GM18505 (cell line): ENCODE measurements around the gene RASSF5.

Experiments
- ATAC-seq: cut with Tn5 transposase; IDR thresholded peaks from one replicate; pipeline ENCODE4 v1.9.1; 2021; ENCODE audit not compliant: unreplicated experiment
- POLR2A ChIP-seq: IDR thresholded peaks from 4 replicates; pipeline ENCODE4 v1.6.1; 2011; ENCODE audit warnings: borderline replicate concordance; ENCODE audit not compliant: insufficient read depth, insufficient read length; ENCODE audit errors: extremely low read depth

Gene RASSF5

DNA sequence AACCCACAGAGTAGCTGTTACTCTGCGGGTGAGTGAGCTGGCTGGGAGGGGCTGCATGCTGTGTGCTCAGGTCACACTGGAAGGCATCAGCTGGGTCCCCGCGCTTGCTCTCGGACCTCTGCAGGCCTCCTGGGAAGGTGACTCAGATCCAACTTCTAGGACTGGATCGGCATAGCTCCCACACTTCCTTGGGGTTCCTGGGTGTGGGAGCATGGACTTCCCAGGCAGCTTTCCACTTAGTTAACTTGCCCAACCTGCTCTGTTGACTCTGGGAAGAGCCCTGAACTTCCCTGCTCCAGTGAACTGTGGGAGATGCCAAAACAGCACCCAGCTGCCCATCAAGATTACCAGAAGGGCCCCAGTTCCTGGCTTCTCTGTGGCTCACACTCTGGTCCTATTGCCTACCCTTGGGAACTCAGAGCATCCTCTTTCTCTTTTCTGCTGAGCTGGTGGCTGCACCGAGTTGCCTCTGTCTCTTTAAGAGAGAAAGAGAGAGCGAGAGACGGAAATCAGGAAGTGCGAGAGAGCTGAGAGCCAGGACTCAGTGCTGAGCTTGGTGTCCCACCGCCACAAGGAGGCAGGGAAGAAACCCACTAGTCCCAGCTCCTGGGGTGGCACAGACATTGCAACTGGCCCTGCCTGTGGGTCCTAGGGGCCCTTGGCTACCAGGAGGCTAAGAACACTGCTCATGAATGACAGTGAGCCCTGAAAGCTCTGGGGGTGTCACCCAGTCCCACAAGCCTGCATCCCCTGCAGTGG is 37.2 kb upstream of the RASSF5 start, which contains the start of gene IKBKE:
IKBKE (plus strand) TSS at position 544 of the 759 bp plus-strand sequence. CDS start 2,752 bp downstream, outside the sequence.
- TF ChIP-seq POLR2A, result peak; percentile 81
- peak; percentile 35 for ATAC-seq

DNA sequence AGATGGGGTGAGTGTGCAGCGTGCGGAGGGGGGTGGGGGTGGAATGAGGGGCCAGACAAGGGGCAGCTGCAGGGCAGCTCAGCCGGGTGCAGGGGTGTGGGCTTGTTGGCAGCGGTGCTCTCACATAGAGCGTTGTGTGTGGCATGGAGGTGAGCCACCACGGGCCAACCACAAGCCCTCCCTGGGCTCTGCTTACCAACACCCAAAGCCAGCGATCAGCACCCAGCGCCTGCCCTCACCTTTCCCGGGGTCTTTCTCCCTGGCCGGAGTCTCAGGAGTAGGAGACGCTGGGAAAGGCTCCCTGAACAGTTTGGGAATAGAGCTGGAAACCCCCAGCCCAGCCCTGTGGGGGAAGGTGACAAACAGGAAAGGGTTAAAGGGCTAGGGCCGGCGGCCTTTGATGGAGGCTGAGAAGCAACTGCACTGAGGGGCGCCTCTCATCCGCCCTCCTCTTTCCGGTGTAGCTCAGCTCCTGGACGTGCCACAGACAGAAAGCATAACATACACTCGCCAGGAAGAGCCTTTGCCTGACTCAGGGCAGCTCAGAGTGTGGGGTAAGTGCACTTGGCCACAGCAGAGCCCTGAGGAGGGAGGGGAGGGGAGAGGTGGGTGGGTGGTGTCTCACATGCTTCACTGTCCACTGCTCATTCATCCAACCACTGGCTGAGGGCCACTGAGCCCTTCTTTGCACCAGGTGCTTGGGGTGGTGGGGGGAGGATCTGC is 36.5 kb upstream of the RASSF5 start:
- ATAC-seq, result peak; percentile 38
- TF ChIP-seq POLR2A, result peak; percentile 74

DNA sequence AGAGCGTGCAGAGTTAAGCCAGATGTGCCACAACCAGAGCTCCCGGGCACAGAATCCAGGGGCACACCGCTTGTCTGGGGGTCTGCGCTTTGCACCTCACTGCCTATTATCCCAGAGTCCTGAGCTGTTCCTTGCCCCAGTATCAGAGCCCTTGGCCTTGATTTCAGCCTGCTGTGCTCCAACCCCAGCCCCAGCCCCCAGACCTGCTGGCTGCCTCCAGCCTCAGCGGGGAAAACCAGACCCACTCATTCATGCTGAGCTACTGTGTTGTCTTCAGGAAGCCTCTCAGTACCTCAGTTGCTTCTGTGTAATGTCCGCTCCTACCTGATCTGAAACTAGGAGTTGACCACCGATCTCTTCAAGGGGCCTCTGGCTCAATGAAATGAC is 35.9 kb upstream of the RASSF5 start:
- peak; percentile 20 for ATAC-seq
- peak; percentile 38 for TF ChIP-seq POLR2A

DNA sequence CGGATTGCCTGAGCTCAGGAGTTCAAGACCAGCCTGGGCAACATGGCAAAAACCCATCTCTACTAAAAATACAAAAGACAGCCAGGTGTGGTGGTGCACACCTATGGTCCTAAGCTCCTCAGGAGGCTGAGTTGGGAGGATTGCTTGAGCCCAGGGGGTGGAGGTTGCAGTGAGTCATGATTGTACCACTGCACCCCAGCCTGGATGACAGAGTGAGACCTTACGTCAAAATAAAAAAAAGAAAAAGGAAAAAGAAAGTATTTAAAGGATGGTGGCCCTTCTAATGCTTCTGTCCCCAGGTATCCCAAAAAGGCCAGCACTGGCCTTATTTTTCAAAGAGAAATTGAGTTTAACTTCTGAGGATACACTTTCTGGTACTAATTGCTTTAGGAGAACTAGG is 35.3 kb upstream of the RASSF5 start:
- ATAC-seq, result no peak
- TF ChIP-seq POLR2A, result no peak

DNA sequence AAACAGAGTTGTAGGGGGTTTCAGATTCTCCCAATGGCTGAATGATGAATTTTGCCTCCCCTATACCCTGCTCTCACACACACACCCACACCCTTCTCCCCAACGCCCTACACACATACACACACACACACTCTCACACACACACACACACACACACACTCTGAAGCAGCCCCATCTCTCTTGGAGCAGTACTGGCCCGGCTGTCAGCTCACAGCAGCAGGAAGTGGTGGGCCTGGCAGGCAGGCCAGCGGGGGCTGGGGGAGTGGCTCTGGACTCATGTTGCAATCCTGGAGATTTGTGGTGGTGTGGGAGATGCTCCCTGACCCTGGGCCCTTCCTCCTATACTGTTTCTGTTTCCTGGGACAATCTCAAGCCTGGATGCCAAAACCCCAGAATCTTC is 34.9 kb upstream of the RASSF5 start:
- no peak for TF ChIP-seq POLR2A
- no peak for ATAC-seq

DNA sequence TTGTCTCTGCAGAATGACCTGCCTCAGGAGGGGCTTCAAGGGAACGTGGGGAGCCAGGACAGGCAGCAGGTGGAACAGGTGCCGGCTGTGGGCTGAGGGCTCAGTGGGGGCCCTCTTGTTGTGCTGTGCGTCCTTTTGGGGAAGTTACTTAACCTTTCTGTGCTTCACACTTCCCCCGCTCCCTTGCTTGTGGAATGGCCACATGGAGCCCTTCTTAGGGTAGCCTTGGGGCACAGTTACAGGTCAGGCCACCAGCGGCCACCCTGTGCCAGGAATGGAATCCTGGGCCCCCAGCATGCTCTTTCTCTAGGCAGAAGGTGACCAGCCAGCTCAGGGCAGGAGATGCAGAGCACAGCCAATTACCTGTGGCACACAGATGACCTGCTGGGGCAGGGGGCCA is 34.4 kb upstream of the RASSF5 start:
- TF ChIP-seq POLR2A, result no peak
- no peak for ATAC-seq

DNA sequence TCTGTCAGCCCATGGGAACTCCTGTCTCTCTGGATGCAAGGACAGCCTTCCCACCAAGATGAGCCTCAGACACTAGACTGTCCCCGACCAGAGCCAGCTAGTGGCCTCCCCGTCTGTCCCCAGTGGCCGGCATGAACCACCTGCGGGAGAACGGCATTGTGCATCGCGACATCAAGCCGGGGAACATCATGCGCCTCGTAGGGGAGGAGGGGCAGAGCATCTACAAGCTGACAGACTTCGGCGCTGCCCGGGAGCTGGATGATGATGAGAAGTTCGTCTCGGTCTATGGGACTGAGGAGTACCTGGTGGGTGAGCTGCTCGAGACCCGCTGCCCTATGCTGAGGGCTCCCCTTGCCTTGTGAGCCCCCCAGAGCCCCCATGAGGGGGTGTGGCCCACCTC is 31.3 kb upstream of the RASSF5 start:
- TF ChIP-seq POLR2A, result no peak
- ATAC-seq, result no peak

DNA sequence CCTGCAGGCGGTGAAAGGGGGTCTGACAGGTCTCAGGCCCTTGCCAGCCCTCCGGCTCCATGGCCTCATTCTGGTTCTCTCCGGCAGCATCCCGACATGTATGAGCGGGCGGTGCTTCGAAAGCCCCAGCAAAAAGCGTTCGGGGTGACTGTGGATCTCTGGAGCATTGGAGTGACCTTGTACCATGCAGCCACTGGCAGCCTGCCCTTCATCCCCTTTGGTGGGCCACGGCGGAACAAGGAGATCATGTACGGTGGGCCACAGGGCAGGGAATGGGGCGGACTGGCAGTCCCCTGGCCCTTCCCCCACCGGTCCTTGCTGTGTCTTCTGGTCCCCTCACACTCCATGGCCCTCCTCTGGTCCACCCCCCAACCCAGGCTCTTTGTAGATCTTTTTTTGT is 30.7 kb upstream of the RASSF5 start:
- no peak for TF ChIP-seq POLR2A
- ATAC-seq, result no peak

DNA sequence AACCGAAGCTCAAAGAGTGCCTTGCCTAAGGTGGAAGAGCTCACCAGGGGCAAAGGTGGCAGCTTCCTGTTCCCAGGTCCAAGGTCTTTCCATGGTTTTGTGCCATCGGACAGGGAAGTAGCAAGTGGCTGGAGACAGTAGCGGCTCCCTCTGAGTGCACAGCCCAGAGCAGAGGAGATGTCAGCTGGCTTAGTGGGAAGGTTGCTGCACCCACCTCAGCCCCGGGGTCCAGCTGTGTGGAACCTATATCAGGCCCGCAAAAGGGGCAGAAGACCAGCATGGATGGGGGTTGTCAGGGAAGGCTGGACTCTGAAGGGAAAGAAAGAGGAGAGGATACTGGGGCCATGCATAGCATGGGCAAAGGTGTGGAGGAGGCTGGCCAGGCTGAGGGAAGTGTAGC is 30.2 kb upstream of the RASSF5 start:
- no peak for ATAC-seq
- TF ChIP-seq POLR2A, result no peak

DNA sequence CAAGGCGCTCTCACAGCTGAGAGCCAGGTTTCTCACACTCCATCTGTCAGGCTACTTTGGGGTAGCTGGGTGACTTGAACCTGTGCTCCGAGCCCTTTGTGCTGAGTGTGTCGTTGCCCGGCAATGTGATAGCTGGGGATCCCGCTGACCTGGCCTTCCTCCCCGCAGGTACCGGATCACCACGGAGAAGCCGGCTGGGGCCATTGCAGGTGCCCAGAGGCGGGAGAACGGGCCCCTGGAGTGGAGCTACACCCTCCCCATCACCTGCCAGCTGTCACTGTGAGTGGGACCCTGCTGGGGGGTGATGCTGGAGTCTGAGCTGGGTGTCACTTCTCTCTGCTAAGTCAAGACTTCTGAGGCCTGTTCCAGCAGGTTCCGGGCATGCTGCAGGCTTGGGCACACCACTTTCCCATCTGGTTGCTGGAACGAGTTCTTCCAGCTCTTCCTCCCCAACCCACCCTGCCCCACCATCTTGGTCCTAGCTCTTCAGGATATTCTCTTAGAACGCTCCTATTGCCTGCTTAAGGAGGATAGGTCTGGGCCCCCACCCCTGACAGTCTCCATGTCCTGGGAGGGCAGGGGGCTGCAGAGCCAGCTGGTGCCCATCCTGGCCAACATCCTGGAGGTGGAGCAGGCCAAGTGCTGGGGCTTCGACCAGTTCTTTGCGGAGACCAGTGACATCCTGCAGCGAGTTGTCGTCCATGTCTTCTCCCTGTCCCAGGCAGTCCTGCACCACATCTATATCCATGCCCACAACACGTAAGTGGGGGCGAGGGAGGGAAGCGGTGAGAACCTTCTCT is 29.6 kb upstream of the RASSF5 start:
- TF ChIP-seq POLR2A, result no peak
- ATAC-seq, result no peak

DNA sequence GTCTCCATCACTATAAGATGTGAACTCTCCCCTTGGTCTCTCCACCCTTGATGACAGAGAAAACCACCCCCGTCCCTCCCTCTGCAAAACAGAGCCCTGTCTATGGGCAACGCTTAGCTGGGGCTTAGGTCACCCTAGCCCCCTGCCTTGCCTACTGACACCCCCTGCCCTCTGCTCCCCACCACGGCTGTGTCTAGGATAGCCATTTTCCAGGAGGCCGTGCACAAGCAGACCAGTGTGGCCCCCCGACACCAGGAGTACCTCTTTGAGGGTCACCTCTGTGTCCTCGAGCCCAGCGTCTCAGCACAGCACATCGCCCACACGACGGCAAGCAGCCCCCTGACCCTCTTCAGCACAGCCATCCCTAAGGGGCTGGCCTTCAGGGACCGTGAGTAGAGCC is 28.6 kb upstream of the RASSF5 start:
- no peak for ATAC-seq
- TF ChIP-seq POLR2A, result no peak

DNA sequence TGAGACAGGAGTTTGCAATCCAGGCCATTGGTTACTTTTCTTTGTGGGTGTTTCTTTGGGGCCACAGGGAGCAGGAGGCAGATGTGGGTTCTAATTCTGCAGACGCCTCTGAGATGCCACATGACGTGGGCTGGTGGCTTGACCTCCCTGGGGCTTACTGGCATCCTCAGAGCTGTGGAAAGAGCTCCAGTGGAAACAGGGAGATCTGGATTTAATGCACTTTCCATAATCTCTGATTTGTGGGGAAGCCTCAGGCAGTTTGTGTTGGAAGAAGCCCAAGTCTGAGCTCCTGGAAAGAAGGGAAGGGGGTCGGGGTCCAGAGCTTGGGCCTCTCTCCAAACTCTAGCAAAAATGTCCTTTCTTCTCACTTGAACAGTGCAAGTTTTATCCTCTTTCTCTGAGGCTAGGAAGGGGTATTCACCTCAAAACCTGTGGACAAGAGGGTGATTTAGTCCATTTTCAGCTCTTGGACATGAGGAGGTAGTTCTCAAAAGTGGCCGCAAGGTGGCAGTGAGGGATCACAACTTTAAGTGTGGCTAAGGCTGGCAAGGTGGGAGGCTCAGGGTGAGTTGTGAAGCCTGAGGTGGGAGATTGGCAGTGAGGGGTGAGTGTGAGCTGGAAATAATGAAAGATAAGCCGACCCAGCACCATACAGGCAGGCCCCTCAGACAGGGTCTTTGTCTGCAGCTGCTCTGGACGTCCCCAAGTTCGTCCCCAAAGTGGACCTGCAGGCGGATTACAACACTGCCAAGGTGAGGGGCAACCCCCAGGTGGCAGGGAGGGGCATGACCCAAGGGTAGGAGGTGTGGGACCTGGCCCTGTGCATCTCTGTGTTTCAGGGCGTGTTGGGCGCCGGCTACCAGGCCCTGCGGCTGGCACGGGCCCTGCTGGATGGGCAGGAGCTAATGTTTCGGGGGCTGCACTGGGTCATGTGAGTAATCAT is 27.9 kb upstream of the RASSF5 start:
- no peak for TF ChIP-seq POLR2A
- ATAC-seq, result no peak
